H9 (cell line): Measurements from ENCODE around the gene RNGTT. TPM values are rescaled to one million over a fixed set of nuclear protein-coding genes. Genes with fewer than 3 reads are reported as not detected.

Source experiments
- DNase-seq: peaks from one replicate; pipeline ENCODE4 v3.0.0-alpha.2; 2017
- H2AFZ ChIP-seq: one replicate; pipeline ENCODE4 v1.6.1; 2013; ENCODE audit warnings: mild to moderate bottlenecking, low read length, control low read depth, moderate library complexity
- H2AK5ac ChIP-seq: 2 replicates; pipeline ENCODE4 v1.6.1; 2013; ENCODE audit warnings: low read length, control low read depth, mixed read lengths; ENCODE audit not compliant: insufficient read length
- H2BK120ac ChIP-seq: one replicate; pipeline ENCODE4 v1.6.1; 2013; ENCODE audit warnings: low read depth, mild to moderate bottlenecking, low read length, control low read depth, inconsistent platforms; ENCODE audit not compliant: poor library complexity, severe bottlenecking
- H2BK12ac ChIP-seq: 2 replicates; pipeline ENCODE4 v1.6.1; 2013; ENCODE audit warnings: low read length, control low read depth, mixed read lengths, low read depth; ENCODE audit not compliant: insufficient read length
- H2BK15ac ChIP-seq: 2 replicates; pipeline ENCODE4 v1.6.1; 2013; ENCODE audit warnings: low read depth, low read length, control low read depth
- H2BK20ac ChIP-seq: one replicate; pipeline ENCODE4 v1.6.1; 2013; ENCODE audit warnings: low read depth, mild to moderate bottlenecking, low read length, control low read depth, inconsistent platforms; ENCODE audit not compliant: poor library complexity, severe bottlenecking
- H2BK5ac ChIP-seq: 2 replicates; pipeline ENCODE4 v1.6.1; 2013; ENCODE audit warnings: low read length, control low read depth, mixed read lengths; ENCODE audit not compliant: insufficient read length
- H3K14ac ChIP-seq: 2 replicates; pipeline ENCODE4 v1.6.1; 2013; ENCODE audit warnings: low read length, control low read depth; ENCODE audit not compliant: insufficient read depth
- H3K18ac ChIP-seq: 2 replicates; pipeline ENCODE4 v1.6.1; 2013; ENCODE audit warnings: low read depth, mild to moderate bottlenecking, mixed read lengths, low read length, control low read depth; ENCODE audit not compliant: insufficient read length
- H3K23ac ChIP-seq: 2 replicates; pipeline ENCODE4 v1.6.1; 2013; ENCODE audit warnings: low read length, control low read depth, mixed read lengths, low read depth; ENCODE audit not compliant: insufficient read length
- H3K23me2 ChIP-seq: 2 replicates; pipeline ENCODE4 v1.6.1; 2013; ENCODE audit warnings: low read depth, mild to moderate bottlenecking, mixed read lengths, low read length, control low read depth; ENCODE audit not compliant: insufficient read length, poor library complexity, severe bottlenecking
- H3K27ac ChIP-seq: 2 replicates; pipeline ENCODE4 v1.5.1; 2013; ENCODE audit warnings: low read length, control low read depth, mixed read lengths, low read depth; ENCODE audit not compliant: insufficient read length
- H3K27me3 ChIP-seq: 2 replicates; pipeline ENCODE4 v1.6.1; 2013; ENCODE audit warnings: low read length, control low read depth, inconsistent platforms; ENCODE audit not compliant: insufficient read depth
- H3K4ac ChIP-seq: 2 replicates; pipeline ENCODE4 v1.6.1; 2013; ENCODE audit warnings: low read depth, mild to moderate bottlenecking, control low read depth, inconsistent platforms, low read length, moderate library complexity
- H3K4me1 ChIP-seq: 2 replicates; pipeline ENCODE4 v1.6.1; 2013; ENCODE audit warnings: low read length, control low read depth, inconsistent platforms; ENCODE audit not compliant: insufficient read depth
- H3K4me2 ChIP-seq: 2 replicates; pipeline ENCODE4 v1.6.1; 2013; ENCODE audit warnings: low read length, control low read depth, mixed read lengths; ENCODE audit not compliant: insufficient read length, insufficient read depth
- H3K56ac ChIP-seq: 2 replicates; pipeline ENCODE4 v1.6.1; 2013; ENCODE audit warnings: low read depth, mild to moderate bottlenecking, mixed read lengths, low read length, control low read depth; ENCODE audit not compliant: insufficient read length
- H3K79me1 ChIP-seq: 2 replicates; pipeline ENCODE4 v1.6.1; 2013; ENCODE audit warnings: low read depth, mild to moderate bottlenecking, moderate library complexity, low read length, control low read depth, inconsistent platforms; ENCODE audit not compliant: insufficient read depth, poor library complexity, severe bottlenecking
- H3K79me2 ChIP-seq: 2 replicates; pipeline ENCODE4 v1.6.1; 2013; ENCODE audit warnings: low read length, control low read depth, inconsistent platforms; ENCODE audit not compliant: insufficient read depth
- H3K9ac ChIP-seq: 2 replicates; pipeline ENCODE4 v1.6.1; 2013; ENCODE audit warnings: low read length, control low read depth, mixed read lengths; ENCODE audit not compliant: insufficient read length; ENCODE audit errors: extremely low read depth
- H3K9me3 ChIP-seq: one replicate; pipeline ENCODE4 v1.6.1; 2013; ENCODE audit warnings: low read depth, low read length, inconsistent platforms; ENCODE audit not compliant: control insufficient read depth
- H3T11ph ChIP-seq: one replicate; pipeline ENCODE4 v1.6.1; 2013; ENCODE audit warnings: mild to moderate bottlenecking, low read length, control low read depth, inconsistent platforms
- H4K20me1 ChIP-seq: one replicate; pipeline ENCODE4 v1.6.1; 2013; ENCODE audit not compliant: control insufficient read depth, insufficient read length, insufficient read depth
- H4K5ac ChIP-seq: 2 replicates; pipeline ENCODE4 v1.6.1; 2013; ENCODE audit warnings: low read depth, mild to moderate bottlenecking, mixed read lengths, low read length, control low read depth; ENCODE audit not compliant: insufficient read length
- H4K8ac ChIP-seq: replicated peaks from 2 replicates; pipeline ENCODE4 v1.6.1; 2013; ENCODE audit warnings: low read length, control low read depth, mixed read lengths, low read depth; ENCODE audit not compliant: insufficient read length
- H4K91ac ChIP-seq: 2 replicates; pipeline ENCODE4 v1.6.1; 2013; ENCODE audit warnings: low read depth, mild to moderate bottlenecking, moderate library complexity, mixed read lengths, low read length, control low read depth; ENCODE audit not compliant: insufficient read length
- H3K27ac Mint-ChIP-seq, 3 experiments: 2 replicates in 2 of 3; 3 replicates in 1 of 3; pipeline ENCODE4 v1.8.0; 2020 to 2021; ENCODE audit warnings: mixed read lengths in 3 of 3, mild to moderate bottlenecking in 1 of 3, moderate library complexity in 1 of 3
- H3K27me3 Mint-ChIP-seq: 2 replicates; pipeline ENCODE4 v1.8.0; 2021; ENCODE audit warnings: low read depth, mild to moderate bottlenecking, moderate library complexity, mixed read lengths
- H3K36me3 Mint-ChIP-seq, 3 experiments: 2 replicates in 2 of 3; 3 replicates in 1 of 3; pipeline ENCODE4 v1.8.0; 2020 to 2021; ENCODE audit warnings: low read depth in 3 of 3, mixed read lengths in 3 of 3; ENCODE audit not compliant: insufficient read depth in 1 of 3
- H3K4me1 Mint-ChIP-seq, 2 experiments: 2 replicates each; pipeline ENCODE4 v1.8.0; 2020; ENCODE audit warnings: mixed read lengths in 2 of 2
- H3K4me3 Mint-ChIP-seq, 2 experiments: 2 replicates in 1 of 2; 3 replicates in 1 of 2; pipeline ENCODE4 v1.8.0; 2020 to 2021; ENCODE audit warnings: mild to moderate bottlenecking in 2 of 2, mixed read lengths in 2 of 2, moderate library complexity in 1 of 2
- H3K9me3 Mint-ChIP-seq, 2 experiments: 2 replicates in 1 of 2; 3 replicates in 1 of 2; pipeline ENCODE4 v1.8.0; 2020; ENCODE audit warnings: mild to moderate bottlenecking in 2 of 2, mixed read lengths in 2 of 2, moderate library complexity in 1 of 2
- WGBS: extraction: QIAGEN DNeasy Blood & Tissue Kit; methylation state at CpG from one replicate; pipeline ENCODE4 v1.1.7; 2013; ENCODE audit warnings: missing lambda C conversion rate, low lambda C conversion rate, mixed read lengths; ENCODE audit not compliant: insufficient read length; ENCODE audit errors: extremely low coverage; 5-methylcytosine and 5-hydroxymethylcytosine counted together
- total RNA-seq: library from RNA; stranded (reverse); gene quantifications from 2 replicates; pipeline ENCODE4 v1.2.1, GENCODE V29; 2021
- TF ChIP-seq, protein P1 (sequence below): fragments of 200-600 bp; sonication (generic); conservative IDR thresholded peaks from 3 replicates; pipeline ENCODE4 v1.8.0; 2021; ENCODE audit warnings: antibody characterized with exemption, mild to moderate bottlenecking

Gene RNGTT
- total RNA-seq, 1 experiment from 2014 or later: 20.5 TPM

DNA sequence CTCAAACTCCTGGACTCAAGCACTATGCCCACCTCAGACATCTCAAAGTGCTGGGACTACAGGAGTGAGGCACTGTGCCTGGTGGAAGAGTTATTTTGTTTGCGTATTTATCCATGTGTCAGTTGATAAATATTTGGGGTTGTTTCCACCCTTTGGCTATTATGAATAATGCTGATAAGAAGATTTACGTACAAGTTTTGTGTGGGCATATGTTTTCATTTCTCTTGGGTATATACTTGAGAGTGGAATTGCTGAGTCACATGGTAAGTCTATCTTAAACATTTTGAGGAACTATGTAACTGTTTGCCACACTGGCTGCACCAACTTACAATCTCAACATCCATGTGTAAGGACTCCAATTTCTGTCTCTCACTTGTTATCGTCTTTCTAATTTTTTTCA lies 200.3 kb downstream of the RNGTT start:
- peaks cover 0 to 3% (median 1%) of the 10 kb centered on the region in 3 experiments; a peak in 1 of 7 replicates for H3K36me3 Mint-ChIP-seq
- no peak overlapping the region for H2AK5ac ChIP-seq

More for the DNA sequence above, 200.3 kb downstream of the RNGTT start:
- no peak overlapping the region for H3K18ac ChIP-seq
- TF ChIP-seq, protein P1, sequence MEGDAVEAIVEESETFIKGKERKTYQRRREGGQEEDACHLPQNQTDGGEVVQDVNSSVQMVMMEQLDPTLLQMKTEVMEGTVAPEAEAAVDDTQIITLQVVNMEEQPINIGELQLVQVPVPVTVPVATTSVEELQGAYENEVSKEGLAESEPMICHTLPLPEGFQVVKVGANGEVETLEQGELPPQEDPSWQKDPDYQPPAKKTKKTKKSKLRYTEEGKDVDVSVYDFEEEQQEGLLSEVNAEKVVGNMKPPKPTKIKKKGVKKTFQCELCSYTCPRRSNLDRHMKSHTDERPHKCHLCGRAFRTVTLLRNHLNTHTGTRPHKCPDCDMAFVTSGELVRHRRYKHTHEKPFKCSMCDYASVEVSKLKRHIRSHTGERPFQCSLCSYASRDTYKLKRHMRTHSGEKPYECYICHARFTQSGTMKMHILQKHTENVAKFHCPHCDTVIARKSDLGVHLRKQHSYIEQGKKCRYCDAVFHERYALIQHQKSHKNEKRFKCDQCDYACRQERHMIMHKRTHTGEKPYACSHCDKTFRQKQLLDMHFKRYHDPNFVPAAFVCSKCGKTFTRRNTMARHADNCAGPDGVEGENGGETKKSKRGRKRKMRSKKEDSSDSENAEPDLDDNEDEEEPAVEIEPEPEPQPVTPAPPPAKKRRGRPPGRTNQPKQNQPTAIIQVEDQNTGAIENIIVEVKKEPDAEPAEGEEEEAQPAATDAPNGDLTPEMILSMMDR: no peak
- Mint-ChIP-seq H3K4me3 (no peak overlapping the region), H3K4me1 (peaks cover 0 to 4% of the 10 kb centered on the region in 2 experiments; a peak in 1 of 4 replicates), H3K27me3 (no peaks in the 10 kb centered on the region), H3K9me3 (no peaks in the 10 kb centered on the region), H3K27ac (no peak overlapping the region)
- no peaks in the 10 kb centered on the region for H3K9me3 ChIP-seq
- H3K23me2 ChIP-seq: no peaks in the 10 kb centered on the region
- no peak overlapping the region for H3K9ac ChIP-seq
- no peaks in the 10 kb centered on the region for H3K79me2 ChIP-seq
- no peak overlapping the region for H3K4ac ChIP-seq
- H3K14ac ChIP-seq: no peak overlapping the region
- H2BK120ac ChIP-seq: no peak overlapping the region
- H2BK5ac ChIP-seq: no peak overlapping the region
- DNase-seq: no peak
- H3K27me3 ChIP-seq: no peaks in the 10 kb centered on the region
- no peak overlapping the region for H2BK12ac ChIP-seq
- no peaks in the 10 kb centered on the region for H3K4me1 ChIP-seq
- no peak overlapping the region for H2AFZ ChIP-seq
- H3K27ac ChIP-seq: no peak overlapping the region
- H3K23ac ChIP-seq: no peak overlapping the region
- H4K91ac ChIP-seq: no peak overlapping the region
- WGBS: no CpG with 5 or more reads among the region's 3 CpGs
- no peak overlapping the region for H4K5ac ChIP-seq
- no peak overlapping the region for H3K56ac ChIP-seq
- no peak overlapping the region for H2BK20ac ChIP-seq
- H3K4me2 ChIP-seq: no peak overlapping the region
- no peak overlapping the region for H2BK15ac ChIP-seq
- H4K20me1 ChIP-seq: no peaks in the 10 kb centered on the region
- H3K79me1 ChIP-seq: no peaks in the 10 kb centered on the region
- H3T11ph ChIP-seq: no peak overlapping the region
- H4K8ac ChIP-seq: no peak overlapping the region
